Dedifferentiated amniotic fluid mesenchymal stem cell (primary cell): Measurements from ENCODE around the gene OVCA2.
"Not testable (repeated sequence)": the region's sequence is repeated elsewhere in the genome, so short reads cannot be mapped to it uniquely, and the experiment has no call there.

Source experiments
- DNase-seq: peaks from one replicate; pipeline ENCODE4 v3.0.0-alpha.2; 2016; ENCODE audit errors: extremely low spot score

OVCA2 gene

DNA sequence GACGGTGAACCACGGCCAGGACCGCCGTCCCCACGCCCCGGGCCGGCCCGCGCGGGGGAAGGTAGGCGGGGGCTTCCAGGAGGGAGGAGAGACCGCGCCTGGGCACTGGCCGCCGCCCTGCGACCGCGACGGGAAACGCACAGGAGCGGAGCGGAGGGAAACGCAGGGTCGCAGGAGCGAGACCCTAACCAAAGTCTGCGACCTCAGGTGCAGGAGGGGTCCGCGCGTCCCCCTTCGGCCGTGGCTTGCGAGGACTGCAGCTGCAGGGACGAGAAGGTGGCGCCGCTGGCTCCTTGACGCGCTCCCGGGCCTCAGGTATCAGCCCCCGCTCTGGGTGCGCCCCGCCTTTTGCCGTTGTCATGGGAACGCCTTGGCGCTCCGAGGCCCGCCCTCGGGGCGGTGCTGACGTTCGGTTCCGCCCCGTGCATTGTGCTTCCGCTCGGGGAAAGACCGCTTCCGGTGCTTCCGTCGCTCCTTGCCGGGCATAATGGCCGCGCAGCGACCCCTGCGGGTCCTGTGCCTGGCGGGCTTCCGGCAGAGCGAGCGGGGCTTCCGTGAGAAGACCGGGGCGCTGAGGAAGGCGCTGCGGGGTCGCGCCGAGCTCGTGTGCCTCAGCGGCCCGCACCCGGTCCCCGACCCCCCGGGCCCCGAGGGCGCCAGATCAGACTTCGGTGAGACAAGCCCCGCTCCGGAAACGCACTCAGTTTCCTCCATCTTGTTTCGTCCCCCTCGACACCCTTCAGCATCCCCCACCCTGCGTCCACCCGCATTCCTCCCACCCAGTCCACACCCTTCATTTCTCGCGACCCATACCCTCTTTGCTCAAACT lies at the start of gene OVCA2:
OVCA2 (plus strand) TSS at position 462 of the 829 bp plus-strand sequence; CDS start at position 488, 26 bp downstream.
- peak; percentile 90 for DNase-seq

DNA sequence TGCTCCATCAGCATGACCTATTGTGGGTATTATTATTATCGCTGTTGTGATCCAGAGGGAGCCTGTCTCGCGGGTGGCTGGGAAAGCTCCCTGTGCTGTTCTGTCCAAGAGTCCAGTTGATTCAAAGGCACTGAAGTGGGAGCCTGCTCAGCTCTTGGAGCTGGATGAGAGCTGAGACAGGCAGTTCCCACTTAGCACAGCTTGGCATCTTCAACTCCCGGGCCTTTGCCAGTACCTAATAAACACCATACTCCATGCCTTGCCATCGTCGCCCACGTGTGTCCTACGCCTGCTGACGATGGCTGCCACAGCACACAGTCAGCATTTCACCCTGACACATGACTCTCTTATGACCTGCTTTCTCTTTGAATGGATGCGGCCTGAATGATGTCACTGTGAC lies 49.3 kb upstream of the OVCA2 start:
- DNase-seq = no peak

DNA sequence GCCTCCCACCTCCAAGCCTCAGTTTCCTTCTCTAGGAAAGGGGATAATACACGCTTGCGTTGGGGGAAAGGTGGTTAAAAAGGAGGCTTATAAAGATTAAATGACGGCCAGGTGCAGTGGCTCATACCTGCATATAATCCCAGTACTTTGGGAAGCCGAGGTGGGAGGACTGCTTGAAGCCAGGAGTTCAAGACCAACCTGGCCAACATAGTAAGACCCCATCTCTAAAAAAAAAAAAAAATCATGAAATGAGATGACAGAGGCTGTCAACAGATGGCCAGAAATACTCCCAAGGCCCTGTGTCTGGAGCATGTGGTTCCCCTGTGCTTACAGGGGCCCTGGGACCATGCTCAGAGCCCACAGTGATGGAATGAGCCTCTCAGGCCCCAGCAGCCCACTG lies 47.1 kb upstream of the OVCA2 start:
- no peak for DNase-seq

DNA sequence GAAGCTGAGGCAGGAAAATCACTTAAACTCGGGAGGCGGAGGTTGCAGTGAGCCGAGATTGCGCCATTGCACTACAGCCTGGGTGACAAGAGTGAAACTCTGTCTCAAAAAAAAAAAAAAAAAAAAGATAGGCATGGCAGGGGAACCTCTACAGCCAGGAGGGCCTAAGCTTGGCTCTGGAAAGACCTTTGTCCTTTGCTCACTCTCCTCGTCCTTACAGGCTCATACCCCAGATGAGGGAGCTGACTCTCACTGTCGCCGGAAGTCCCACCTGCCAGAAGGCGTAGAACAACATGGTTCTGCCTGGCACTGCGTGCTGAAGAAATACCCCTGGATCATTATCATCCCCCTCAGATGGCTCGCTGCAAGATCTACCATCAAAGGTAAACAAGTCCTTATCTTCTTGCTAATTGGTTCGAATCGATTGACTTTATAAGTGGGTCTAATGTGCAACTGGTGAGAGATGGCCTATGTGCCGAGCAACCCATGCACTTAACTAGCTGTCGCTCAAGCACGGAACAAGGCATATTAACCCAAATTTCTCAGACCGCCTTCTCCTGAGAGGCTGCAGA lies 46.4 kb upstream of the OVCA2 start:
- no peak for DNase-seq

DNA sequence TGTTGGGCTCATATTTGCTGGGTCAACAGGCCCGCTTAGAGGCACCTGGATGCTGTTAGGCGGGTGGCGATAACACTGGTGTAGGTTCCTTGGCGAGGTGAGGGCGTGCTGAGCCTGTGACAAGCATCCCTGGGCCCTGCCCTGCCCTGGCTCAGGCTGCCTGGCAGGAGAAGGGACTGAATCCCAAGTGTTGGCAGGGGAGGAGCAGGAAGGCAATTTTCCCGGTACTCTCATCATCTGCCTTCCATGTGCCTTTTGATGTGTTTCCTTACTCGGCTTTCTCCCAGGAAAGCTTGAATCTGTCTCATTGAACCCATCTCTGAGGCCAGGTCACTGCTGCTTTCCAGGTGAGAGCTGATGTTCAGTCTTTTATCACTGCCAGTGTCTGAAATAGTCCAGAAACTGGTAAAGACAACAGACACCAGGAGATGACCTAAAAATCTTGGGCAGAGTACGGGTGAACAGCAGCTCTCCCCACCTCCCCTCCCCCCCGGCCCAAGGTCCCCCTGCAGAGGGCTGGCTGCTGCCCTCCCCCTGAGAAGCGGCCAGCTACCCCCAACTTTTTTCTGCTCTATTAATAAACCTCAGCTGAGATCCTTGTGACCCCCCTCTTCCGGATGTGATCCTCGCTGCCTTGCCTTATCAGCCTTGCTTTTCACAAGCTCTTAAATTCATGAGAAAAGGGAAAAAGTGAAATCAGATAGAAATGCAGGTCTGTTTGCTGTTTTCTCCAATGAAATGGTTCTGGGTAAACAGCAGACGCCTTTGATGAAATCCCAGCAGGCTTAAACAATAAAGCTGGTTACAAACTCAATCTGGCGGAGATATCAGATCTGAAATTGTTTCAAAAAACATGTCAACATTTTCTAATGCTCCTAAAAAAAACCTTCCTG lies 45.7 kb upstream of the OVCA2 start:
- DNase-seq = no peak

DNA sequence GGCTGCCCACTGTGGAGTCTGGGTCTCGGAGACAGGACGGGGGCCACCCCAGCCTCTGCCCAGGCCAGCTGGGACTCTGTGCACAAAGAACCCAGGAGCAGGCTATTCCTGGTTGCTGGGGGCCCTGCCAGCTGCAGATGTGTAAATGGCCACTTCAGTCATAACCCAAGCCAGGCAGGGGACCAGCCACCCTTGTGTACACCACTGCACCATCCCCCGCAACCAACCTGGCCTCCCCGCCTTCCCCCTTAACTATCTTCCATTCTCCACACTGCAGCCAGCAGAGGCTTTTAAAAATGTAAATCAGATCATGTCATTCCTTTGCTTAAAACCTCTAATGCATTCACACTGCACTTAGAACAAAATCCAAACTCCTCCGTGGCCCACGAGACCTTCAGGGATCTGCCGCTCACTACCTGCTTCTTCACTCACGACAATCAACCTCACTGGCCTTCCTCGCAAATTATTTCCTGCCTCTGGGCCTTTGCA lies 45.0 kb upstream of the OVCA2 start:
- DNase-seq = no peak

DNA sequence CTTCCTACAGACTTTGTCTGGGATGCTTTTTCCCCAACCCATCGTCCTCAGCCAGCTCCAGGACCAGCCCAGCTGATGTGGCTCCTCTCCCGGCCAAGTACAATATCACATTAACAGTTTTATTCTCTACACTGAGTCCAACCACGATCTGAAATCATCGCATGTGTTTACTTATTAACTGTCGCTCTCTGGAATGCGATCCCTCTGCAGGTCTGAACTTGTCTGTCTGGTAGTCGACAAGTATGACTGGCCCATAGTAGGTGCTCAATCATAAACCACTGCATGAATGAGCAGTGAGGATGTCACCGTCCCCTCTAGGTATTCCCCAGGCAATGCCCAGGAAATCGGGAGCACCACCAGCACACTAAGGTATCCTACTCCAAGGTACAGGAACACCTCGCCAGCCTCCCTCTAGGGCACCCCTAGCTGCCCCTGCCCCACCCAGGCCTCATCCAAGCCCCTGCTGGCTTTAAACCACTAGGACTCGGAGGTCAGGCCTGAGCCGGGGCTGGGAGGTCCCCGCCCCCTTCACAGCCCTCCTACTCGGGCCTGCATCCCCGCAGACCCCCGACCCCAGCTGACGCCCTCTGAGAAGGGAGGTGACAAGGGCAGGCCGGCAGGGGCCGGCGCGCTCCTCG lies 44.4 kb upstream of the OVCA2 start:
- DNase-seq = no peak

DNA sequence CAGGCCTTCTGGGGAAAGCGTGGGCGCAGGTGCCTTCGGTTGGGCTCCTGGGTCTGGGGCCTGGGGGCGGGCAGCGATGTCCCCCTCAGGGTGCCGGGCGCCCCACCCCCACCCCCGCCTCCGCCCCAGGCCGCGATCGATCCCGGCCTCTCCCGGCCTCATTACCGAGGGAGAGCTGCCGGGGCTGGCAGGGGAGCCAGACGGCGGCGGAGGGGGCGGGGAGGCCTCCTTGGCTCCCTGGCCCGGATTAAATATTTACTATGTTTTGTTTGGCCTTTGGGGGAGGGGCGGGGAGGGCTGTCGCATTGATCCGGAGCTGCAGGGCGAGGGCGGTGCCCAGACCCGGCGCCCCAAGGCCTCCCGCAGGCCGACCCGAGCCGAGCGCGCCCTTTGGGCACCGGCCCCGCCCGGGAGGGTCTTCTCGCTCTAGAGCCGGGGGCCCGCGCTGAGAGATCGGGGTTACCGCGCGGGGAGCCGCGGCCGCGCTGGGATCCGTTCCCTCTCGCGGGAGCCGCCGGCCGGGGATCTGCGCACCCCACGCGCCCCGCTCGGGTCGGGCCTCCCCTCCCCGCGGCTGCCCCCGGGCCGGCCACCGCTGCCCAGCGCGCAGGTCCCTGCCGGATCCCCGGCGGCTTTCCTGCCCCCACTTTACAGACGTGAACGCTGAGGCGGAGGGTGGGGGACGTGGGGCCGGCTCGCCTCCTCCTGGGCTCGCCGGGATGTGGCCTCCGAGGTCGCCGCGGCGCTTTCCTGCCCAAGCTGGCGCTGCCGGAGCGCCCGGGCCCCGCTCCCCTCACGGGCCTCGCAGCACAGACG lies 43.7 kb upstream of the OVCA2 start:
- DNase-seq = no peak

DNA sequence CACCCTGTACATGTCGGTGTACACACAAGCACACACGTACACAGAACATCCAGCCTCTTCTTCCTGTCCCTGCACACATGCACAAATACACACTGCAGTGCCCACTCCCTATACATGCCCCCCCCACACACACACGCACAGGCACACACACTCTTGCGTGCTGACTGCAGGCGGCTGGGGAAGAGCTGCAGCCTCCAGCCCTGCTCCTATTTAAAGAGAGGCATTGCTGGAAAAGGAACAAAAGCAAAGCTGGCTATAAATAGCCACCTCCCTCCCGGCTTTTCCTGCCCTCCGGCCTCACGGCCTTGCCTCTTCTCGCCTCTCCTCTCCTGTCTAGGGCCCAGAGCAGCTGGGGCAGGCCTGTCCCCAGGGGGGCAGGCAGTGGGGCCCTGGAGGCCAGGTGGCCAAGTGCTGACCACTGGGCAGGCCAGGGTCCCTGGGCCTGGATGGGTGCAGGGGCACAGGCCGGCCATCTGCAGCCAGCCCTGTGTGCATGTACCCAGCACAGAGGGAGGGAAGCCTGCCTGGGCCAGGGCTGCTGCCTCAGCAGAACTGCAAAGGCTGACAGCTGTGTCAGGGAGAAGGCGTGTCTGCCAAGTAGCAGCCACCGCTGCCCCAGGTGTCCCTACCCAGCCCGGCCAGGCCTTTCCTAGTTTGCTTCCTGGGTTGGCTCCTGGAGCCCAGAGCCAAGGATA lies 42.1 kb upstream of the OVCA2 start:
- peak; percentile 29 for DNase-seq

DNA sequence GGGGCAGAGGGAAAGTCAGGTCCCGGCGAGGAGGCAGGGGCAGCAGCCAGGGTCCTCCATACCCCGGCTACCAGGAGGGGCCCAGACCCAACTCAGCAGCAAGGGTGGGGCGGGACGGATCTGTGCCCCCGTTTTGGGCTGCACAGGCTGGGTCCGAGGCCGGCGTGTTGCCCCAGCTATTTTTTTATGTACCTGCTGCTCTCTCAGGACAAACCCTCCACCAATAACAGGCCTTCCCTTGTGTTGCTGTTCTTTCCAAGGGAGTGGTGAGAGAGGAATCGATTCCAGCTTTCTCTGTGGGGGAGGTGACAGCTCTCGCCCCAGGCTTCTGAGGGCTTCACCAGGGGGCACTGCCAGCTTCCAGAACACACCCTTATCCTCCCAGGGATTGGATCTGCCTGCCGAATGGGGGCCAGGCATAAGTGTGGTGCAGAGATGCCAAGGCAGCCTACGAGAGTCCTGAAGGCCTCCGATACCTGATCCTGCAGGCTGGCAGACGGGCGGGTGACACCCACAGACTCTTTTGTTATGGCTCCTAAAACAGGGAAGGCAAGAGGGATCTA lies 39.0 kb upstream of the OVCA2 start:
- no peak for DNase-seq

DNA sequence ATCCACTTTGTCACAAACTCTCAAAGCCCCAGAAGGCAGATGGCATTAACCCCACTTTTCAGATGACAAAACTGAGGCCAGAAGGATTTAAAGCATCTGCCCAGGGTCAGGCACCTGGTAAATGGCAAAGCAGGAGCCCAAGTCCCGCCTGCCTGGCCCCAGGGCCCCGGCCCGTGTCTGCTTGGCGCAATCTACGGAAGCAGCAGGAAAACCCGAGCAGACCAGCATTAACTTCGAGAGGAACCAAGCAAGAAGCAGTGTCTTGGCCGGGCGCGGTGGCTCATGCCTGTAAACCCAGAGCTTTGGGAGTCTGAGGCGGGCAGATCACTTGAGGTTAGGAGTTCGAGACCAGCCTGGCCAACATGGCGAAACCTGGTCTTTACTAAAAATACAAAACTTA lies 38.3 kb upstream of the OVCA2 start:
- no peak for DNase-seq

DNA sequence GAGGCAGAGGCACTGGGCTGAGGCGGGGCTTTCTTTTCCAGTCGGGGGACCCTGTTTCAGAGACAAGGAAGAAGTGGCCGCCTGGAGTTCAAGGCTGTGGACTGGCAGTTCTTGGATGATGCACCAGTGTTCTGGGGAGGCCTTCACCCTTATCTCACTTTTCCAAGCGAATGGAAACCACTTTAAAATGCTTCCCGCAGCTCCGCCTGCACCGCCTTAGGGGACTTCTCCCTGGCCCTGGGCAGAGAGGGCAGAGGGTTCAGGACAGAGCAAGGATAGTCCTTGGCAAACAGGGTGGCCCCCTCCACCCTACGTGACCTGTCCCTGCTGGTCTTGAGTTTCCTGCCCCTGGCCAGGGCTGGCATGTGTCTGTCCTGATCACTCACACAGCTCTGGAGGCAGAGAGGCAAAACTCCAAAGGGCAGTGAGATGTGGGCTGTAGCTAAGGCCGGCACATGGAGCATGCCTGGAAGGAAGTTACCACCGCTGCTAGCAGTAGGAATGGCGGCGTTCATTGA lies 37.3 kb upstream of the OVCA2 start:
- DNase-seq = no peak

DNA sequence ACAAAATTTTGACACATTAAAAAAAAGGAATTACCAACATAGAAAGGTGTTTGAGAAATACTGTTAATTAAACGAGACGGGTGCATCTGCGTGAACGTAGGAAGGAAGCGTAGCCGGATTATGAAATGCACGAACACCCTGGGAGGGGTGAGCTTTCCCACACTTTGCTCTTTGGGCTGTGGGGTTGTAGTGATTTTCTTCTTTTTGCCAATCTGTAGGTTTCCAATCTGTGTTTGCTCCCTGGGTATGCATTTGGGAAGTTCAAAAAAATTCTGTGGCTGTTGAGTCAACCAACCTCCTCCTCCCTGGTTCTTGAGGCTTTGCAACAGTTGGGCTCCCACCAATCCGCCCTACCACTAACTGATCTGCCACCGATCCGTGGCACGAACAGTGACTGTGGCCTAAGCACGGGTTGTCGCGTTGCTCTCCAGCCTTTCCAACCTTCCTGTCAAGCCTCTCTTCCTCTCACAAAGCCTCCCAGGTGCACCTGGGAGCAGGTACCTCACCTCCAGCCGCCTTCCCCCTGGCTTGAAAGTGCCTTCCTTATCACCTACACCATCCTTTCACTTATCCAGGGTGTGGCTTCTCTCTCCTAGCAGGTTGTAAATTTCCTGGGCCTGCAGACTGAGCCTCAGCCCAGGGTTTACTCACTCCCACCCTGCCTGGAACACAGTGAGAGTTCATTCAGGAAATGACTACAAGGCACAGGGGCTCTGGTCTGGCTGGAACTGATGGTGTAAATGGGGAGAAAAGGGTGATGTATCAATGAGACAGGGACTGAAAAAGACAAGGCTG lies 33.3 kb upstream of the OVCA2 start:
- no peak for DNase-seq

DNA sequence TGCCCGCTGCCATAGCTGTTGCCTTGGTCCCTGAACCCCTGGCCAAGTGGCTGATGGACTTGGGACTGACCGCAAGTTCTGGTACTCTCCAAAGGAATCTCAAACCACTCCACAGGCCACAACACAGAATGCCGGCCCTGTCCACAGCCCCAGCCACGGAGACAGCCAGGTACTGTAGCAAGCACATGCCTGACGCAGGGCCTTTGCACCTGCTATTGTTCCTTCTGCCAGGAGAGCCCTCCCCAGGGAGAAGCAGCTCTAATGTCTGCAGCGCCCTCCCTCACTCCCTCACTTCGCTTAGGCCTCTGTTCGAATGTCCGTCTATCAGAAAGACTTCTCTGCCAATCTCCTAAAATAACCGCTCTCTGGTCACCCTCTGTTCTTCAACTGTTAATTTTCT lies 32.1 kb upstream of the OVCA2 start:
- DNase-seq = no peak

DNA sequence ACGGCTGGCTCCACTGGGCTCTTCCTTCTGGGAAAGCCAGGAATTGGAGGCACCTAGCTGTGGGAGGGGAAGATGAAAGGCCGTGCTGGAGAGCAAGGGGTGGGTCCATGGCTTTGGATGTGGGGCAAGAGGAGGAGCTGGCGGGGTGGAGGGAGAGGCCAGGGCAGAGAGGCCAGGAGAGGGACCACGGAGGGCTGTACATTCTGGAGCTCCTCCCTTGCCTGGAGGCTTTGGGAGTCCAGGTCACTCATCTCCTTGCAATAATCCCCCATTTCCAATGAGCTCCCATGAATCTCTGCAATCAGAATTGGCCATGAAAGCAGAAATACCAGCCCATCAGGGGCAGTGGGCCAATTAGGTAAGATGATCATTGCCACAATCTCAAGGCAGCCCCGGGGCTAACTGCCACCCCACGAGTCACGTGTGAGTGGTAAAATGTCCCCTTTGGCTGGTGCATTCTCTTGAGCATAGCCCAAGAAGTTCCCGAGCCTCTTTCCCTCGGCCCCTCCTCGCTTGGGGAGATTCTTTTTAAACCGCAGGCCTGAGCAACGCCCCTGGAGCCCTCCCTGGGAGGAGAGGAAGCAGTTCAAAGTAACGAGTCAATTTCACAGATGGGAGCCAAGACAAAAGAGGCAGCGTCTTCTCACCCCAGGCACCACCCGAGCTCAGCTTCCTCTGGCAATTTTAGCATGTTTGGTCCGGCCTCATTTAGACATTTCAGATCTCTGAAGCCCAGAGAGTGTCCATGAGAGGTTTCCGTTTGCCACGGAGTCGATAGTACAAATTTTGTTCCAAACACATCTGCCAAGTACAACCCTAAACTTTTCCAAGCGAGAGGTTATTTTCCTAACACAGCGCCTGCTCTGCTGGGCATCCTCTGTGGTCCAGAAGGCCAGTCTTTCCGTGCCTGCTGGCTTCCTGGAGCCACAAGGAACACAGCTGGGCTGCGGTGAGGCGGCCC lies 30.1 kb upstream of the OVCA2 start:
- peak; percentile 46 for DNase-seq

DNA sequence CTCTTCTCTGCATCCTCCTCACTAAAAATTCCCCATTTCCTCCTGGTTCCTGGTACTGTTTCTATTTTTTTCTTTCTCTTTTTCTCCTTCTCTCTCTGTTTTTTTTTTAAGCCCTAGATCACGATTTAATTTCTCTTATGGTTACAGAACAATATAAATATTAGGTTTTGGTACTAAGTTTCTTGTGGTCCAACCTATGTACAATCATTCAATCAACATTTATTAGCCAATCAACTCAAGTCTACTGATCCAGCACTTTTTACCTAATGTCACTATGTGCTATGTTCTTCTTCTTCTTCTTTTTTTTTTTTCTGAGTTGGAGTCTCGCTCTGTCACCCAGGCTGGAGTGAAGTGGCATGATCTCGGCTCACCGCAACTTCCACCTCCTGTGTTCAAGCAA lies 29.3 kb upstream of the OVCA2 start:
- DNase-seq = no peak

DNA sequence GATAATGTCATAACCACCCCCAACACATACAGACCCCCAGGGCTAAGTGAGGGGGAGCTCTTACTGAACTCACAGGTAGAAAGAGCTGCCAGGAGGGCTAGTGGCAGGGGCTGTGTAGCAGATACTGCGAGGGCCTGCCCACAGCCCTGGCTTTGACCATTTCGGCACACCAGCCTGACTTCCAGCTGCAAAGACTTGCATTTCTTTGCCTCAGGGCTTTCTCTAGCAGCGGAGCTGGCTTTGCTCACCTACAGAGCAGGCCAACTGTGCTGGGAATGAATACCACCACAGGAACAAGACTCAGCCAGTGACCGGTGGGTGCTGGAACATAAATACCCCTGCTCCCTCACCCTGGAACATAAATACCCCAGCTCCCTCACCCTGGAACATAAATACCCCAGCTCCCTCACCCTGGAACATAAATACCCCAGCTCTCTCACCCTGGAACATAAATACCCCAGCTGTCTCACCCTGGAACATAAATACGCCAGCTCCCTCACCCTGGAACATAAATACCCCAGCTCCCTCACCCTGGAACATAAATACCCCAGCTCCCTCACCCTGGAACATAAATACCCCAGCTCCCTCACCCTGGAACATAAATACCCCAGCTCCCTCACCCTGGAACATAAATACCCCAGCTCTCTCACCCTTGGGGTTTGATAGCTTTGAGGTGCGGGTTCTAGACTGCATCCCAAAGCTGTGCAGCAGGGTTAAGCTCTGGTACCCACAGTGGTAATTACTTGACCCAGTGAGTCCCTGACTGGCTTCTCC lies 28.4 kb upstream of the OVCA2 start:
- DNase-seq = not testable (repeated sequence)
